HepG2 (cell line): ENCODE data around the gene MED15.

Source experiments
- ASH2L ChIP-seq: fragments of 300-600, 200-600 bp; sonication (generic); IDR thresholded peaks from 2 replicates; pipeline ENCODE4 v1.7.0; 2017; ENCODE audit warnings: low read depth, mild to moderate bottlenecking, moderate library complexity, mixed read lengths, low read length; ENCODE audit not compliant: insufficient read length
- CREM ChIP-seq, 2 experiments: sonication (generic) in 1 of 2; formaldehyde crosslinking in 1 of 2; IDR thresholded peaks; 2 replicates each; pipeline versions ENCODE4 v1.4.0 to v1.6.1; 2016 to 2020; ENCODE audit warnings: antibody characterized with exemption in 1 of 2, mild to moderate bottlenecking in 1 of 2, missing genetic modification reagents in 1 of 2
- EZH2 ChIP-seq: conservative IDR thresholded peaks from 2 replicates; pipeline ENCODE4 v1.6.1; 2012; ENCODE audit warnings: mild to moderate bottlenecking, low read depth, low read length, moderate library complexity
- MEIS2 ChIP-seq: sonication (generic); formaldehyde crosslinking; IDR thresholded peaks from 2 replicates; pipeline ENCODE4 v1.9.0; 2021; ENCODE audit warnings: mild to moderate bottlenecking, missing genetic modification reagents
- SOX6 ChIP-seq, 2 experiments: fragments of 450-650 bp in 1 of 2; sonication (generic) in 1 of 2; formaldehyde crosslinking in 1 of 2; IDR thresholded peaks; 2 replicates each; pipeline versions ENCODE4 v1.4.0 to v1.6.1; 2017 to 2020; ENCODE audit warnings: antibody characterized with exemption in 1 of 2, mild to moderate bottlenecking in 1 of 2, missing genetic modification reagents in 1 of 2
- TCF7 ChIP-seq: sonication (generic); IDR thresholded peaks from 2 replicates; pipeline ENCODE4 v1.6.1; 2016; ENCODE audit warnings: antibody characterized with exemption, low read depth
- ZFP36L1 ChIP-seq: sonication (generic); formaldehyde crosslinking; IDR thresholded peaks from 2 replicates; pipeline ENCODE4 v1.8.0; 2022; ENCODE audit warnings: mild to moderate bottlenecking, missing genetic modification reagents, moderate library complexity
- ZNF138 ChIP-seq: sonication (generic); formaldehyde crosslinking; IDR thresholded peaks from 2 replicates; pipeline ENCODE4 v1.5.0; 2020; ENCODE audit warnings: mild to moderate bottlenecking, low read depth, missing genetic modification reagents
- ZZZ3 ChIP-seq: sonication (generic); formaldehyde crosslinking; IDR thresholded peaks from 2 replicates; pipeline ENCODE4 v1.4.0; 2020; ENCODE audit warnings: missing genetic modification reagents, mild to moderate bottlenecking, borderline replicate concordance
- TF ChIP-seq, protein P1 (sequence below): sonication (generic); formaldehyde crosslinking; IDR thresholded peaks from 2 replicates; pipeline ENCODE4 v1.8.0; 2022; ENCODE audit warnings: missing genetic modification reagents, low read depth, mild to moderate bottlenecking, borderline replicate concordance

DNA sequence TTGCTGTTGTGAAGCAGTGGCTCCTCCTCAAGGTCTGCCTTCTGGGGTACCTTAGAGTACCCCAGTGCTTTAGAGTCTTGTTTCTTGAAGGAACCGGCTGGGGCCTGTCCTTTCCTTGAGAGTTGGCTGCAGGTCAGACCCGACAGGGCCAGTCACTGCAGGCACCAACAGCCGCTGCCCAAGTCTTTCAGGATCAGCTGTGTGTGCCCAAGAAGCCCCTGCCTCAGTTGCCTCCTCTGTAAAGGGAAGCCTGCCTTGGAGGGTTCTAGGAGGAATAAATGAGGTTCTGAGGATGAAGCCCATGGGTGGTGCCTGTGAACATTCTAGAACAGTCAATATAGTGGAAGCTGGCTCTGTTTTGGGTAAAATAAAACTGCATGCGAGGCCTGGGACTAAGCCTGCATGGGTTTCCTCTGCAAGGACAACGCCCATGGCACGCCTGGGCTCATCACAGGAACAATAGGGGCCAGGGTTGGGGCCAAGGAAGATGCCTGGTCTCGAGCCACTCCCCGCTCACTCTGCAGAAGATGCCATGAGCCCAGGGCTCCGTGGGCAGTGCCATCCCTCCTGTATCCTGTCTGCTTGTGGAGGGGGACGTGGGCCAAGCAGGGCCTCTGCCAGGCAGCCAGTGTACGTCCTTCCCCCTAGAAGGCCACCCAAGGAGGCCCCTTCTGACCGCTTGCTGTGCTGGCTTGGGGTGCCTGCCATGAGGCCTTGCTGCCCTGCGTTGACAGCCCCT lies 81.6 kb downstream of the MED15 start:
- no peak for TF ChIP-seq MEIS2 (CRISPR knock-in tag)
- TF ChIP-seq CREM (IDR thresholded peaks at IDR 0.05), result no peak
- no peak for TF ChIP-seq CREM (CRISPR knock-in tag; IDR thresholded peaks at IDR 0.05)
- no peak for TF ChIP-seq ZZZ3 (CRISPR knock-in tag)
- TF ChIP-seq ASH2L, result no peak
- TF ChIP-seq, protein P1, sequence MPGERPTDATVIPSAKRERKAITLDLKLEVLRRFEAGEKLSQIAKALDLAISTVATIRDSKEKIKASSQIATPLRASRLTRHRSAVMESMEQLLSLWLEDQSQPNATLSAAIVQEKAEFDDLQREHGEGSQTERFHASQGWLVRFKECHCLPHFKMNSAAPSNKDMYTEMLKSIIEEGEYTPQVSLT (CRISPR knock-in tag), result no peak
- TF ChIP-seq SOX6 (IDR thresholded peaks at IDR 0.05), result no peak
- TF ChIP-seq SOX6 (CRISPR knock-in tag; IDR thresholded peaks at IDR 0.05), result no peak
- TF ChIP-seq EZH2, result no peak
- TF ChIP-seq ZFP36L1 (CRISPR knock-in tag), result no peak
- TF ChIP-seq TCF7, result no peak
- no peak for TF ChIP-seq ZNF138
